HFFc6 (cell line): ENCODE measurements around the gene NSD1. TPM values are rescaled to one million over a fixed set of nuclear protein-coding genes. Genes with fewer than 3 reads are reported as not detected.
A peak's percentile ranks its signal among the peaks of the same experiment; 100 is the strongest.

ENCODE experiments used
- DNase-seq: peaks from one replicate; pipeline ENCODE4 v3.0.0-alpha.2; 2018
- H3K27ac Mint-ChIP-seq: 2 replicates; pipeline ENCODE4 v1.8.0; 2020; ENCODE audit warnings: mild to moderate bottlenecking, mixed read lengths
- H3K27me3 Mint-ChIP-seq: 2 replicates; pipeline ENCODE4 v1.8.0; 2021; ENCODE audit warnings: mild to moderate bottlenecking, moderate library complexity, mixed read lengths; ENCODE audit not compliant: insufficient read depth
- H3K36me3 Mint-ChIP-seq: 2 replicates; pipeline ENCODE4 v1.8.0; 2021; ENCODE audit warnings: low read depth, mixed read lengths
- H3K4me1 Mint-ChIP-seq: 2 replicates; pipeline ENCODE4 v1.8.0; 2020; ENCODE audit warnings: low read depth, mixed read lengths
- H3K4me3 Mint-ChIP-seq: 2 replicates; pipeline ENCODE4 v1.8.0; 2020; ENCODE audit warnings: mild to moderate bottlenecking, moderate library complexity, mixed read lengths
- H3K9me3 Mint-ChIP-seq: 2 replicates; pipeline ENCODE4 v1.8.0; 2020; ENCODE audit warnings: mild to moderate bottlenecking, mixed read lengths
- CTCF ChIP-seq: fragments of 200-600 bp; sonication (generic); IDR thresholded peaks from 2 replicates; pipeline ENCODE4 v1.5.0; 2021; ENCODE audit warnings: antibody characterized with exemption, mild to moderate bottlenecking
- total RNA-seq, 6 experiments: library from RNA; stranded (reverse); fragmentation: NEBNext Ultra II Directional; extraction: Animal tissue kit (Norgen Biotek cat#: 25700); gene quantifications; 2 replicates in 1 of 6; 3 replicates in 5 of 6; pipeline ENCODE4 v1.2.3, GENCODE V29; 2021

Gene NSD1
- total RNA-seq, 6 experiments from 2014 or later, result 42.6 to 56.4 (median 48.4) TPM

GRCh38 chr5:177291735-177292134, 158.2 kb downstream of the NSD1 start:
- TF ChIP-seq CTCF, result no peak
- Mint-ChIP-seq H3K27ac (no peak overlapping the region), H3K4me3 (no peak overlapping the region), H3K9me3 (no peaks in the 10 kb centered on the region), H3K27me3 (no peaks in the 10 kb centered on the region; the same call in 1 of the 2 replicates), H3K4me1 (no peaks in the 10 kb centered on the region), H3K36me3 (peaks cover 5% of the 10 kb centered on the region; the same call in 1 of the 2 replicates)
- no peak for DNase-seq

GRCh38 chr5:177293819-177294581, 160.4 kb downstream of the NSD1 start:
- no peaks in the 10 kb centered on the region; the same call in none of the 2 replicates for H3K27me3 Mint-ChIP-seq
- no peak overlapping the region for H3K4me3 Mint-ChIP-seq
- H3K27ac Mint-ChIP-seq, result no peak overlapping the region
- H3K36me3 Mint-ChIP-seq, result peaks cover 7% of the 10 kb centered on the region; the same call in 1 of the 2 replicates
- H3K4me1 Mint-ChIP-seq, result no peaks in the 10 kb centered on the region; the same call in 1 of the 2 replicates
- H3K9me3 Mint-ChIP-seq, result no peaks in the 10 kb centered on the region
- no peak for TF ChIP-seq CTCF
- no peak for DNase-seq

- H3K36me3 Mint-ChIP-seq, result peaks cover 9% of the 10 kb centered on the region; the same call in 1 of the 2 replicates
Measured at GRCh38 chr5:177294632-177295031, 161.1 kb downstream of the NSD1 start.

GRCh38 chr5:177295924-177296323, 162.4 kb downstream of the NSD1 start:
- H3K36me3 Mint-ChIP-seq, result peaks cover 9% of the 10 kb centered on the region; the same call in 1 of the 2 replicates
- no peak overlapping the region for H3K4me3 Mint-ChIP-seq
- no peak for DNase-seq
- no peak for TF ChIP-seq CTCF
- H3K27ac Mint-ChIP-seq, result no peak overlapping the region
- H3K9me3 Mint-ChIP-seq, result no peaks in the 10 kb centered on the region
- H3K27me3 Mint-ChIP-seq, result no peaks in the 10 kb centered on the region; the same call in none of the 2 replicates
- peaks cover 15% of the 10 kb centered on the region for H3K4me1 Mint-ChIP-seq

More at GRCh38 chr5:177294632-177295031, 161.1 kb downstream of the NSD1 start:
- no peaks in the 10 kb centered on the region for H3K9me3 Mint-ChIP-seq
- H3K27me3 Mint-ChIP-seq, result no peaks in the 10 kb centered on the region; the same call in none of the 2 replicates
- H3K4me3 Mint-ChIP-seq, result no peak overlapping the region
- no peak for DNase-seq
- H3K27ac Mint-ChIP-seq, result no peak overlapping the region
- no peak for TF ChIP-seq CTCF
- H3K4me1 Mint-ChIP-seq, result peaks cover 2% of the 10 kb centered on the region

- peaks cover 9% of the 10 kb centered on the region; the same call in 1 of the 2 replicates for H3K36me3 Mint-ChIP-seq
- no peak overlapping the region for H3K4me3 Mint-ChIP-seq
- H3K27ac Mint-ChIP-seq, result 0 out of 2 replicates have a peak overlapping the region, but pooled peaks have one; percentile 12
- H3K9me3 Mint-ChIP-seq, result no peaks in the 10 kb centered on the region
- peaks cover 21% of the 10 kb centered on the region for H3K4me1 Mint-ChIP-seq
- no peaks in the 10 kb centered on the region; the same call in none of the 2 replicates for H3K27me3 Mint-ChIP-seq
- no peak for TF ChIP-seq CTCF
- no peak for DNase-seq
Measured at GRCh38 chr5:177296581-177296980, 163.0 kb downstream of the NSD1 start.
